SJSA1 (cell line): ENCODE results near the gene SH2D5. TPM values are rescaled to one million over a fixed set of nuclear protein-coding genes. Genes with fewer than 3 reads are reported as not detected.

Experiments used
- DNase-seq, 2 experiments: peaks; one replicate each; pipeline ENCODE4 v3.0.0-alpha.2; 2015 to 2020; ENCODE audit warnings: low spot score in 2 of 2, low read depth in 1 of 2
- H3K27ac ChIP-seq: fragments of 250-450 bp; sonication (Bioruptor Pico); 2 replicates; pipeline ENCODE4 v1.5.1; 2020; ENCODE audit warnings: mild to moderate bottlenecking, moderate library complexity
- H3K27me3 ChIP-seq: fragments of 250-450 bp; sonication (Bioruptor Pico); replicated peaks from 2 replicates; pipeline ENCODE4 v1.5.1; 2020; ENCODE audit warnings: mild to moderate bottlenecking, moderate library complexity
- H3K36me3 ChIP-seq: fragments of 250-450 bp; sonication (Bioruptor Pico); 2 replicates; pipeline ENCODE4 v1.5.1; 2020; ENCODE audit warnings: mild to moderate bottlenecking
- H3K4me1 ChIP-seq: fragments of 250-450 bp; sonication (Bioruptor Pico); replicated peaks from 2 replicates; pipeline ENCODE4 v1.6.1; 2021; ENCODE audit warnings: mild to moderate bottlenecking
- H3K4me3 ChIP-seq: fragments of 250-450 bp; sonication (Bioruptor Pico); 2 replicates; pipeline ENCODE4 v1.5.1; 2020; ENCODE audit warnings: mild to moderate bottlenecking
- H3K9me3 ChIP-seq: fragments of 250-450 bp; sonication (Bioruptor Pico); replicated peaks from 2 replicates; pipeline ENCODE4 v1.5.1; 2020; ENCODE audit warnings: mild to moderate bottlenecking
- total RNA-seq: library from RNA; depleted of rRNA; stranded (reverse); fragments of >200 nt; shearing (Covaris generic); gene quantifications from 2 replicates; pipeline ENCODE4 v1.2.3, GENCODE V29; 2014; rRNA removed

Gene SH2D5
- 0.82 and 5.3 TPM in 2 replicates for total RNA-seq

- Histone ChIP-seq H3K36me3 (peaks cover 10% of the 10 kb centered on the region), H3K4me1 (peaks cover 22% of the 10 kb centered on the region), H3K27me3 (peaks cover 16% of the 10 kb centered on the region; the same call in 1 of the 2 replicates), H3K27ac (peak within 1 kb of the TSS; percentile 66), H3K4me3 (peak within 1 kb of the TSS; percentile 41), H3K9me3 (no peaks in the 10 kb centered on the region)
- peak; percentile 92 to 94 for DNase-seq
Measured at GRCh38 chr1:20732588-20733359, at the start of gene SH2D5. TSS of gene SH2D5 (minus strand) at chr1:20732703. CDS start at chr1:20728044, 4,659 bp downstream.

DNA sequence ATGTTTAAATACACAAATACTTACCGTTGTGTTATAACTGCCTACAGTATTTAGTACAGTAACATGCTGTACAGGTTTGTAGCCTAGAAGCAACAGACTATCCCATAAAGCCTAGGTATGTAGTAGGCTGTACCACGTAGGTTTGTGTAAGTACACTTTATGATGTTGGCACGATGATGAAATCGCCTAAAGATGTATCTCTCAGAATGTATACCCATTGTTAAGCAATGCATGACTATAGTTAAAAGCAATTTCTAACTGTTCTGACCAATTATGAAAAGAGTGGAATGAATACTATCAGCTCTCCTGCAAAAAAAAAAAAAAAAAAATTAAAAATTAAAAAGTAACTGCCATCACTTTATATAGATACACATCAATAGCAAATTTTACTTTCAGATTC is 43.2 kb upstream of the SH2D5 start:
- Histone ChIP-seq H3K27ac (no peak overlapping the region), H3K4me3 (no peak overlapping the region)

GRCh38 chr1:20771780-20772179 is 39.3 kb upstream of the SH2D5 start:
- no peak overlapping the region for H3K4me3 ChIP-seq
- peaks cover 99% of the 10 kb centered on the region for H3K36me3 ChIP-seq
- no peaks in the 10 kb centered on the region for H3K9me3 ChIP-seq
- DNase-seq, result no peak
- H3K27me3 ChIP-seq, result no peaks in the 10 kb centered on the region
- 0 out of 2 replicates have a peak, but pooled peaks cover 3% of the 10 kb centered on the region for H3K4me1 ChIP-seq
- no peak overlapping the region for H3K27ac ChIP-seq

More for the DNA sequence above, 43.2 kb upstream of the SH2D5 start:
- Histone ChIP-seq H3K9me3 (no peaks in the 10 kb centered on the region), H3K4me1 (no peaks in the 10 kb centered on the region), H3K27me3 (no peaks in the 10 kb centered on the region), H3K36me3 (peaks cover 96% of the 10 kb centered on the region)
- DNase-seq, result no peak

GRCh38 chr1:20770314-20771087 is 38.0 kb upstream of the SH2D5 start:
- no peaks in the 10 kb centered on the region for H3K9me3 ChIP-seq
- 0 out of 2 replicates have a peak, but pooled peaks cover 3% of the 10 kb centered on the region for H3K4me1 ChIP-seq
- H3K27me3 ChIP-seq, result no peaks in the 10 kb centered on the region
- H3K4me3 ChIP-seq, result no peak overlapping the region
- no peak overlapping the region for H3K27ac ChIP-seq
- peaks cover 100% of the 10 kb centered on the region for H3K36me3 ChIP-seq
- no peak for DNase-seq

DNA sequence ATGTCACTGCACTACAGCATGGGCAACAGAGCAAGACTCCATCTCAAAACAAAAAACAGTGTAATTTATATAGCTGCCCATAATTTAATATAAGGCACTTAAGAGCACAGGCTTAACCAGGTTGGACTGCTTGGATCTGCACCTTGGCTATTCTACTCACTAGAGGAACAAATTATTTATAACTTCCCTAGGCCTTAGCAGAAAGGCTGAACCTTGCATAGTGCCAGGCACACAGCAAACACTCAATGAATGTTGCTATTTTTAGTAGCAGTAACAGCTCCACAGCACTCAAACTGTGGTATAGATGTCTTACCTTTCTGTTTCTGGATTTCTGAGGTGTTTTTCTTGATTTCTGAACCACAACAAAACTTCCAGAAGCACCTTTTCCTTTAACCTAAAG is 34.8 kb upstream of the SH2D5 start:
- H3K4me1 ChIP-seq, result 0 out of 2 replicates have a peak, but pooled peaks cover 3% of the 10 kb centered on the region
- no peaks in the 10 kb centered on the region for H3K9me3 ChIP-seq
- H3K36me3 ChIP-seq, result peaks cover 99% of the 10 kb centered on the region
- no peak overlapping the region for H3K4me3 ChIP-seq
- DNase-seq, result no peak
- H3K27ac ChIP-seq, result no peak overlapping the region
- no peaks in the 10 kb centered on the region for H3K27me3 ChIP-seq

DNA sequence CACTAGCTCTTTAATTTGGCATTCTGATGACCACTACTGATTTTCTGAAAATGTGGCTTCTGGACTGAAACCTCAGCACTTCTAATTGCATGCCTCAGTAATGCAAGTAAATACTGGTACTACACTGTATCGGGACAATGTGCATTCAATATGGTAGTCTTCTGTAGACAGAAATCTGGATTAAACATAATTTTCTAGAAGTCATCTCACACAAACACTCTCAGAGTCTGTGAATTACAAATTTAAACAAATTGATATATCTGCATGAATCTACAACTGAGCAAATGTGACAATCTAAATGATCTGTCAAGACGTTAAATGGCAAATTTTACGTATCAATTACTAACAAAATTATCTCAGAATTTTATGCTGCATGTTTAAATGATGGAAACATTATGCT is 30.9 kb upstream of the SH2D5 start:
- Histone ChIP-seq H3K9me3 (no peaks in the 10 kb centered on the region), H3K4me1 (no peaks in the 10 kb centered on the region), H3K36me3 (peaks cover 98% of the 10 kb centered on the region), H3K27me3 (no peaks in the 10 kb centered on the region), H3K4me3 (no peak overlapping the region), H3K27ac (no peak overlapping the region)
- no peak for DNase-seq

DNA sequence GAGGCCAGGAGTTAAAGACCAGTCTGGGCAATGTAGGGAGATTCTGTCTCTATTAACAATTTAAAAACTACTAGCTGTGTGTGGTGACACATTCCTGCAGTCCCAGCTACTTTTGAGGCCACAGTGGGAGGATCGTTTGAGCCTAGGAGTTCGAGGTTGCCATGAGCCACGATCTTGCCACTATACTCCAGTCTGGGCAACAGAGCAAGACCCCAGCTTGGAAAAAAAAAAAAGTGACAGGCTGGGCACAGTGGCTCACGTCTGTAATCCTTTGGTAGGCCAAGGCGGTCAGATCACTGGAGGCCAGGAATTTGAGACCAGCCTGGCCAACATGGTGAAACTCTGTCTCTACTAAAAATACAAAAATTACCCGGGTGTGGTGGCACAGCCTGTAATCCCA is 27.8 kb upstream of the SH2D5 start:
- Histone ChIP-seq H3K36me3 (peaks cover 98% of the 10 kb centered on the region), H3K27ac (no peak overlapping the region)

DNA sequence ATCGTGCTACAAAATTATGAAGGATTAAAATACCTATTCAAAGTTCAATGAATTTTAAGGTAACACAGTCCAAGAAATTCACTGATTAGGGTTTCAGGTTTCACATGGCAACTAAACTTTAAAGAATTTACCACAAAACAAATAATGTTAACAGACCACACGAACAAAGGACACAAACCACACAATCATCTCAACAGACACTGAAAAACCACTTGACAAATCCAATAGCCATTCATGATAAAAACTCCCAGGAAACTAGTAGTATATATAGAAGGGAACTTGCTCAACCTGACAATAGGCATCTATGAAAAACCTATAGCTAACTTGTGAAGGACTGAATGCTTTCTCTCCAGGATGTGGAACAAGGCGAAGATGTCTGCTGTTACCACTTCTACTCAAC is 21.1 kb upstream of the SH2D5 start:
- Histone ChIP-seq H3K9me3 (no peaks in the 10 kb centered on the region), H3K36me3 (peaks cover 92% of the 10 kb centered on the region), H3K4me1 (peaks cover 7% of the 10 kb centered on the region), H3K4me3 (no peak overlapping the region), H3K27me3 (no peaks in the 10 kb centered on the region), H3K27ac (no peak overlapping the region)
- DNase-seq, result peak in 1 of 2 experiments; percentile 44

More for the DNA sequence above, 27.8 kb upstream of the SH2D5 start:
- no peaks in the 10 kb centered on the region for H3K27me3 ChIP-seq
- no peaks in the 10 kb centered on the region for H3K4me1 ChIP-seq
- no peak overlapping the region for H3K4me3 ChIP-seq
- no peak for DNase-seq
- no peaks in the 10 kb centered on the region for H3K9me3 ChIP-seq

GRCh38 chr1:20751462-20751990 is 19.0 kb upstream of the SH2D5 start:
- H3K36me3 ChIP-seq, result peaks cover 92% of the 10 kb centered on the region
- no peak overlapping the region for H3K27ac ChIP-seq
- no peaks in the 10 kb centered on the region for H3K27me3 ChIP-seq
- H3K4me1 ChIP-seq, result peaks cover 7% of the 10 kb centered on the region
- DNase-seq, result no peak
- no peaks in the 10 kb centered on the region for H3K9me3 ChIP-seq
- no peak overlapping the region for H3K4me3 ChIP-seq

DNA sequence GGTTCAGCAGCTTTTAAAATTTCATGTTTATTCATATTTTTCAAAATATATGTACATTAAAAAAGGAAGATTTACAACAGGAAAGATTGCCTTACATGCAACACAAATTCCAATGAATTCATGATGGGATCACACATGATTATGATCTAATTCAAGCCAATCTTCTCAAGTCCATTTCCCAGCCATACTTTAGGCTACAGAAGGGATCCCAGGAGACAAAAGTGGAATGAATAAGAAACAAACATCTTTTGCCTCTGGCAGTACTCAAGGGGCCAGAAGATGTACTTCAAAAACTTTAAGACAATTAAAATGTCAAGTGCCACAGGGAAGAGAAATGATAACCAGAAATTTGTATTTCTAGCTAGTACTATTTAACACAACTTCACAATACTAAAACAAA is 10.2 kb upstream of the SH2D5 start:
- peaks cover 86% of the 10 kb centered on the region for H3K36me3 ChIP-seq
- no peak overlapping the region for H3K27ac ChIP-seq
- DNase-seq, result no peak
- no peak overlapping the region for H3K4me3 ChIP-seq
- no peaks in the 10 kb centered on the region for H3K9me3 ChIP-seq
- peaks cover 26% of the 10 kb centered on the region for H3K4me1 ChIP-seq
- no peaks in the 10 kb centered on the region for H3K27me3 ChIP-seq

DNA sequence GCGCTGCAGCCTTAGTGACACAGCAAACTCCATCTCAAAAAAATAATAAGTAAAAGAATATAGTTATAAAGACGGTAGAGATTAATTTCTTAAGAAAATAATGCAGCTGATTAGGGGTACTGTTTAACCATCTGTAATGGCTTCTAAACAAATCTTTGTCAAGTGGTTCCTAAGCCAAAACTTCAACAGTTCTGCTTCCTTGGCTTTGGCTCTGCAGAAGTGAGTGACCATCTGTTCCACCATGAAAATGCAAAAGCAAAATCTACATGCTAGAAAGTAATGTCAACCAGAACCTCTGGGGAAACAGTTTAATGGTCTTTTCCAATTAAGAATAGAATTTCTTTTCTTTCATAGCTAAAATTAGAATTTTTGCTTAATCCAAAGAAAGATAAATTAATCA is 8.3 kb upstream of the SH2D5 start:
- DNase-seq, result no peak
- H3K27me3 ChIP-seq, result no peaks in the 10 kb centered on the region
- H3K4me3 ChIP-seq, result no peak overlapping the region
- H3K4me1 ChIP-seq, result peaks cover 26% of the 10 kb centered on the region
- H3K27ac ChIP-seq, result peak overlapping the region; percentile 85
- H3K9me3 ChIP-seq, result no peaks in the 10 kb centered on the region
- H3K36me3 ChIP-seq, result peaks cover 76% of the 10 kb centered on the region

GRCh38 chr1:20739225-20739624 is 6.7 kb upstream of the SH2D5 start:
- peak overlapping the region; percentile 85 for H3K27ac ChIP-seq
- no peaks in the 10 kb centered on the region for H3K9me3 ChIP-seq
- no peaks in the 10 kb centered on the region for H3K27me3 ChIP-seq
- H3K4me1 ChIP-seq, result peaks cover 26% of the 10 kb centered on the region
- no peak overlapping the region for H3K4me3 ChIP-seq
- DNase-seq, result peak in 1 of 2 experiments; percentile 81
- peaks cover 60% of the 10 kb centered on the region for H3K36me3 ChIP-seq

GRCh38 chr1:20735581-20736111 is 3.1 kb upstream of the SH2D5 start:
- Histone ChIP-seq H3K4me1 (peaks cover 48% of the 10 kb centered on the region), H3K27me3 (peaks cover 10% of the 10 kb centered on the region; the same call in 1 of the 2 replicates), H3K36me3 (peaks cover 26% of the 10 kb centered on the region), H3K4me3 (no peak overlapping the region), H3K27ac (no peak overlapping the region), H3K9me3 (no peaks in the 10 kb centered on the region)
- no peak for DNase-seq
